GM23248 (cell line): ENCODE measurements around the gene C2orf66. TPM values are rescaled to one million over a fixed set of nuclear protein-coding genes. Genes with fewer than 3 reads are reported as not detected.

Experiments used
- DNase-seq: peaks from one replicate; pipeline ENCODE4 v3.0.0-alpha.2; 2015
- H2AFZ ChIP-seq: fragments of 200-600 bp; sonication (generic); 2 replicates; pipeline ENCODE4 v1.6.1; 2016; ENCODE audit warnings: antibody characterized with exemption
- H3F3A ChIP-seq: fragments of 200-600 bp; sonication (generic); 2 replicates; pipeline ENCODE4 v1.6.1; 2016; ENCODE audit warnings: mild to moderate bottlenecking, antibody characterized with exemption, mixed run types; ENCODE audit not compliant: insufficient read depth
- H3K27ac ChIP-seq: fragments of 200-600 bp; sonication (generic); 2 replicates; pipeline ENCODE4 v1.5.1; 2016; ENCODE audit warnings: mild to moderate bottlenecking
- H3K27me3 ChIP-seq: fragments of 200-600 bp; sonication (generic); replicated peaks from 2 replicates; pipeline ENCODE4 v1.6.1; 2016; ENCODE audit warnings: mild to moderate bottlenecking; ENCODE audit not compliant: insufficient read depth
- H3K36me3 ChIP-seq: fragments of 200-600 bp; sonication (generic); 2 replicates; pipeline ENCODE4 v1.6.1; 2016; ENCODE audit warnings: low read depth, mild to moderate bottlenecking
- H3K4me1 ChIP-seq: fragments of 200-600 bp; sonication (generic); 2 replicates; pipeline ENCODE4 v1.6.1; 2016; ENCODE audit warnings: mild to moderate bottlenecking; ENCODE audit not compliant: insufficient read depth
- H3K4me2 ChIP-seq: fragments of 200-600 bp; sonication (generic); one replicate; pipeline ENCODE4 v1.6.1; 2016; ENCODE audit warnings: mild to moderate bottlenecking; ENCODE audit not compliant: unreplicated experiment
- H3K4me3 ChIP-seq: fragments of 200-600 bp; sonication (generic); 2 replicates; pipeline ENCODE4 v1.5.1; 2016; ENCODE audit warnings: mild to moderate bottlenecking
- H3K79me2 ChIP-seq: fragments of 200-600 bp; sonication (generic); 2 replicates; pipeline ENCODE4 v1.6.1; 2016; ENCODE audit warnings: mild to moderate bottlenecking; ENCODE audit not compliant: insufficient read depth
- H3K9ac ChIP-seq: fragments of 200-600 bp; sonication (generic); 2 replicates; pipeline ENCODE4 v1.6.1; 2016; ENCODE audit warnings: mild to moderate bottlenecking
- H3K9me2 ChIP-seq: fragments of 200-600 bp; sonication (generic); 2 replicates; pipeline ENCODE4 v1.6.1; 2016; ENCODE audit warnings: mixed run types, mild to moderate bottlenecking, moderate library complexity; ENCODE audit not compliant: insufficient read depth
- H3K9me3 ChIP-seq: fragments of 200-600 bp; sonication (generic); one replicate; pipeline ENCODE4 v1.6.1; 2017; ENCODE audit warnings: low read depth
- H4K20me1 ChIP-seq: fragments of 200-600 bp; sonication (generic); 2 replicates; pipeline ENCODE4 v1.6.0; 2016; ENCODE audit not compliant: insufficient read depth
- EZH2 ChIP-seq: fragments of 200-600 bp; sonication (generic); IDR thresholded peaks from 2 replicates; pipeline ENCODE4 v1.6.1; 2018; ENCODE audit warnings: antibody characterized with exemption, mild to moderate bottlenecking; ENCODE audit not compliant: insufficient read depth, poor library complexity, severe bottlenecking
- EZH2phosphoT487 ChIP-seq: fragments of 200-600 bp; sonication (generic); IDR thresholded peaks from 2 replicates; pipeline ENCODE4 v1.6.1; 2018; ENCODE audit warnings: antibody characterized with exemption, moderate library complexity, mild to moderate bottlenecking, low read depth; ENCODE audit not compliant: insufficient read depth
- WGBS, 2 experiments: methylation state at CpG; one replicate each; pipeline ENCODE4 v1.1.6; 2015 to 2017; ENCODE audit warnings: low lambda C conversion rate in 2 of 2, low coverage in 1 of 2; ENCODE audit errors: missing lambda C conversion rate in 2 of 2; 5-methylcytosine and 5-hydroxymethylcytosine counted together
- in situ Hi-C: fragments of 300-500 bp; cut with MboI; formaldehyde crosslinking; loops from 2 replicates; pipeline ENCODE4 v1.15.0; 2020
- polyA plus RNA-seq: library from polyadenylated mRNA; unstranded; fragments of >200 nt; fragmentation: Nextera tagmentation; extraction: Ambion mirVana; gene quantifications from 2 replicates; pipeline ENCODE4 v1.2.1, GENCODE V29; 2016
- total RNA-seq: library from RNA; depleted of rRNA; stranded (reverse); fragments of >200 nt; shearing (Covaris generic); gene quantifications from 2 replicates; pipeline ENCODE4 v1.2.3, GENCODE V29; 2014

The C2orf66 gene
- total and polyA plus RNA-seq, 2 experiments from 2014 or later, result 0.25 TPM; not detected in 1

DNA sequence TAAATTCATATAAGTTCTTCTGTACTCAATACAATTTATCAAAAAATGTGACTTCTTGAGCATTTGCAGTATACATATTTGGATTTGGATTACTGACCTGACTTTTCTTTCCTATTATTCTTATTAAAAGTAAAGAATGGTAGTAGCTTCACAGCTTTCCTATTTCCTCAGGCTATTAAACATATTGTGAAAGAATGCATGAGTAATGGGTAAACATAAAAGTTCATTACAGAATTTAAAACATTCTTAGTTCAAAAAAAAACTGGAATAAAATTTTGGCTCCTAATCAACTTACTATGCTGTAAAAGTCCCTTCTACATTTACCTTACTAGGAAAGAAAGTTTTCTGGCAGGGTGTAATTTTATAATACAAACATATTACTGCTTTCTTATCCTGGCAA is 27.3 kb upstream of the C2orf66 start:
- Histone ChIP-seq H3K27ac (no peak overlapping the region), H3K27me3 (no peaks in the 10 kb centered on the region), H3K4me3 (no peak overlapping the region), H3K79me2 (no peaks in the 10 kb centered on the region), H3K36me3 (no peaks in the 10 kb centered on the region), H3K4me1 (peaks cover 10% of the 10 kb centered on the region), H4K20me1 (no peaks in the 10 kb centered on the region), H3K4me2 (peak overlapping the region; percentile 11), H2AFZ (no peak overlapping the region), H3K9me2 (no peaks in the 10 kb centered on the region), H3K9me3 (no peaks in the 10 kb centered on the region), H3K9ac (no peak overlapping the region), H3F3A (no peaks in the 10 kb centered on the region)
- TF ChIP-seq EZH2, result no peak
- no peak for TF ChIP-seq EZH2phosphoT487
- in situ Hi-C loops, result no loop called here
- peak; percentile 55 for DNase-seq

DNA sequence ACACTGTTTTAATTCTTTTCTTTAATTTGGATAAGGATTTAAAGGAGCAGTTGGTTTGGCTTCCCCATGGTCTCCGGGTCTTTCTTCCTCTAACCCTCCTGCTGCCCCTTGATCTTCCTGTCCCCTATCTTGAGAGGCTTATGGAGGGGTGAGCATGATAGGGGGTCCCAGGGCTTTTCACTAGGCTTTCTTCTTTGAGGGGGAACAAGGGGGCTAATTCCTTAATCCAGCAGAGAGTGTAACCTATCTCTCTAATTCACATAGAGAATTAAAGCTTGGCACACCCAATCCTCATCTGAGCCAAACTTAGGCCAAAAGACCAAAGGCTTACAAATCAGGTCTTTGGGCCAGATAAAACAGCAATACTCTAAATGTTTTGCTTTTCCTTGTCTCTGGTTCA is 21.5 kb upstream of the C2orf66 start:
- no peak for TF ChIP-seq EZH2
- no peak for TF ChIP-seq EZH2phosphoT487
- Histone ChIP-seq H3K27me3 (no peaks in the 10 kb centered on the region), H3K9me3 (no peaks in the 10 kb centered on the region), H3K4me1 (no peaks in the 10 kb centered on the region), H3K4me2 (no peak overlapping the region), H3K4me3 (no peak overlapping the region), H3K9me2 (no peaks in the 10 kb centered on the region), H3K9ac (no peak overlapping the region), H3K27ac (no peak overlapping the region), H2AFZ (no peak overlapping the region), H3K79me2 (no peaks in the 10 kb centered on the region), H4K20me1 (no peaks in the 10 kb centered on the region), H3K36me3 (no peaks in the 10 kb centered on the region), H3F3A (no peaks in the 10 kb centered on the region; the same call in 1 of the 2 replicates)
- in situ Hi-C loops, result no loop called here
- WGBS, 2 experiments, result 94 to 97% methylated on average over 1 of the region's 1 CpG
- DNase-seq, result no peak

DNA sequence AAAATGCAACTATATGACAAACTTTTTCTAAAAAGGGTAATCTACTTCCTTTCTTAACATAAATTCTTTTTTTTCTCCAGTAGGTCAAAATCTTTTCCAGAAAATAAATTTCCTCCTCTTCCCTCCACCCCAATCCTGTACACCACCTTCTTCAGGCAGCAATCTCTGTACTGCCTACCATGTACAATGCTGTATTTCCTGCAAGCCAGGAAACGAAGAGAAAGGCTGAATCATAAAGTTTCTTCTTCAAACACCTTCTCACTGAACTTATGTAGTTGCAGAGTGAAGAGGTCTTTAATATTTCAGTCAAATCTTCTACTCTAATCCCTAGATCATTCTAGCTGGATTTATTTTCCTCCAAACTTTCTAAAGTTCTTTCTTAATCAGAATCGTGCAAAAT is 18.2 kb upstream of the C2orf66 start:
- Histone ChIP-seq H4K20me1 (no peaks in the 10 kb centered on the region), H3F3A (peaks cover 17% of the 10 kb centered on the region), H3K9me2 (no peaks in the 10 kb centered on the region), H2AFZ (no peak overlapping the region), H3K36me3 (no peaks in the 10 kb centered on the region), H3K9me3 (no peaks in the 10 kb centered on the region), H3K4me1 (peaks cover 18% of the 10 kb centered on the region), H3K9ac (no peak overlapping the region), H3K4me2 (no peak overlapping the region), H3K79me2 (no peaks in the 10 kb centered on the region), H3K27me3 (no peaks in the 10 kb centered on the region), H3K27ac (no peak overlapping the region), H3K4me3 (no peak overlapping the region)
- no peak for DNase-seq
- in situ Hi-C loops, result no loop called here
- WGBS, 2 experiments, result 41 to 48% methylated on average over 2 of the region's 2 CpGs
- TF ChIP-seq EZH2 (no peak), EZH2phosphoT487 (no peak)

DNA sequence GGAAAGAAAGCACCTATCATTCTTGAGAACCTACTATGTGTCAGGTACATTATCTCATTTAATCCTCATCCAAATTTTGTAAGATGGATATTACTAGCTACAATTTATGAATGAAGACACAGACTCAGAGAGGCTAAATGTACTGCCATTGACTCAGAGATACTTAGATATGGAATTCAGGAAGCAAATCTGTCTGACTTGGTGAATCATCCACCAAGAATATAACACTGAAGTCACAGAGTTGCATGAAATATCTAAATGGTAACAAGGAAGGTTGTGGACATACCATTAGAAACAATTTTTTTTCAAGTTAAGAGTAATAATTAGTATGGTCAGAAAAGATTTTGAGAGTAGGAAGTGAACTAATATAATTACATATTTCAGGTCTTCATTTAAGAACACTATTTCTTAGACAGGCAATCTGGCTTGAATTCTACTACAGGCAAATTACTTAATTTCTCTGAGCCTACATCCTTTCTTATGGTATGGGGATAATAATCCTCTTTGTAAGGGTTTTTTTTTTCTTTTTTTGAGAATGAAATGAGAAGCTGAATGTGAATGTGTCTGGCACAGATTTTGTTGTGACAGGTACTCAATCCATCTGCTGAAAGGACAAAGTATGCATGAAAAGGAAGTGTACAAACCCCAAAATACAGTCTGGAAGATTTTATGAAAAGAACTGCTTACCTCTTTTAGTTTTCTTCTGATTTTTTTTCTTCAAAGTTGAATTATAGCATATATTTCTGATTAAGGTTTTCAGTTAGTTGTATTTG is 14.8 kb upstream of the C2orf66 start:
- Histone ChIP-seq H3K9ac (no peak overlapping the region), H3K4me1 (peaks cover 18% of the 10 kb centered on the region), H3K4me2 (peak overlapping the region; percentile 48), H3K27me3 (no peaks in the 10 kb centered on the region), H3K27ac (peak overlapping the region; percentile 28), H3K9me3 (no peaks in the 10 kb centered on the region), H3F3A (peaks cover 27% of the 10 kb centered on the region), H3K79me2 (no peaks in the 10 kb centered on the region), H3K4me3 (0 out of 2 replicates have a peak overlapping the region, but pooled peaks have one; percentile 6), H2AFZ (no peak overlapping the region), H3K9me2 (no peaks in the 10 kb centered on the region), H4K20me1 (no peaks in the 10 kb centered on the region), H3K36me3 (no peaks in the 10 kb centered on the region)
- in situ Hi-C loops, result no loop called here
- DNase-seq, result peak; percentile 90
- TF ChIP-seq EZH2, result no peak
- TF ChIP-seq EZH2phosphoT487, result no peak

DNA sequence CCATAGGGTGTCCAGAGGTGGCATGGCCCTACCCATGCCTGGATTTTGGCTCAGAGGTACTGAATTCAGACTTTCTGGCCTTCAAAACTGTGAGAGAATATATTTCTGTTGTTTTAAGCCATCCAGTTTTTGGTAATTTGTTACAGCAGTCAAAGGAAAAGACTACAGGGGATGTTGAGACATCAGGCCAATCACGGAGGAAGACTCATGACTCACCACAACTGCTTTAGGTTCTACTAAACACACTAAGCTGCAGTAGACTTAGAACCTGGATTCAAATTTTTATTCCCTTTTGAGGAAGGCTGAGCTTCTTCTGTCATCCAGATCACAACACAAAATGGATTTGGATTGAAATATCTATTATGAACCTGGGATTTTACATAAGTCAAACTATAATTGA is 12.0 kb upstream of the C2orf66 start:
- Histone ChIP-seq H2AFZ (no peak overlapping the region), H3K27me3 (no peaks in the 10 kb centered on the region), H3K4me3 (no peak overlapping the region), H3F3A (peaks cover 27% of the 10 kb centered on the region), H3K9ac (no peak overlapping the region), H3K9me3 (no peaks in the 10 kb centered on the region), H3K4me1 (peaks cover 18% of the 10 kb centered on the region), H3K27ac (no peak overlapping the region), H3K79me2 (no peaks in the 10 kb centered on the region), H3K9me2 (no peaks in the 10 kb centered on the region), H3K4me2 (no peak overlapping the region), H4K20me1 (no peaks in the 10 kb centered on the region), H3K36me3 (no peaks in the 10 kb centered on the region)
- in situ Hi-C loops, result no loop called here
- DNase-seq, result peak; percentile 68
- no peak for TF ChIP-seq EZH2
- TF ChIP-seq EZH2phosphoT487, result no peak
- 21 to 28% methylated on average over 1 of the region's 1 CpG for WGBS, 2 experiments
